ENCODE results near the gene RAE1. TPM values are rescaled to one million over a fixed set of nuclear protein-coding genes. Genes with fewer than 3 reads are reported as not detected.

The RAE1 gene
- total RNA-seq, 1 experiment from 2014 or later = 46.3 TPM

- no peaks in the 10 kb centered on the region for H3K27me3 ChIP-seq (ENCODE audit: insufficient read depth, low read length)
- H3K4me1 ChIP-seq (ENCODE audit: control insufficient read depth in 1 of 2, insufficient read depth in 2 of 2, low read length in 2 of 2) = no peaks in the 10 kb centered on the region
- DNase-seq (ENCODE audit: low read depth, low spot score) (no peak), ATAC-seq (no peak)
- TF ChIP-seq FOSL1 (IDR thresholded peaks at IDR 0.05; ENCODE audit: low read depth) (no peak), CEBPB (IDR thresholded peaks at IDR 0.05; ENCODE audit: low read depth) (no peak), JUND (IDR thresholded peaks at IDR 0.05) (no peak), ELF1 (IDR thresholded peaks at IDR 0.05; ENCODE audit: borderline replicate concordance, low read depth) (no peak), ATF3 (IDR thresholded peaks at IDR 0.05) (no peak), RAD21 (IDR thresholded peaks at IDR 0.05; ENCODE audit: low read depth) (no peak), SRF (IDR thresholded peaks at IDR 0.05; ENCODE audit: low read depth) (no peak), POLR2A (IDR thresholded peaks at IDR 0.05; ENCODE audit: borderline replicate concordance, extremely low read depth, insufficient read depth, insufficient read length) (no peak), ZNF274 (IDR thresholded peaks at IDR 0.05; ENCODE audit: low read depth, low read length) (no peak), CTCF (IDR thresholded peaks at IDR 0.05 in 2 of 3, conservative IDR thresholded peaks at IDR 0.05 in 1 of 3; ENCODE audit: borderline replicate concordance in 1 of 3, insufficient read depth in 1 of 3, low read depth in 2 of 3, low read length in 2 of 3) (no peak), EZH2 (IDR thresholded peaks at IDR 0.05) (no peak), ZFX (IDR thresholded peaks at IDR 0.05) (no peak), EZH2phosphoT487 (IDR thresholded peaks at IDR 0.05; ENCODE audit: borderline replicate concordance) (no peak), SP1 (IDR thresholded peaks at IDR 0.05; ENCODE audit: low read depth) (no peak)
- H3K36me3 ChIP-seq (ENCODE audit: control insufficient read depth in 1 of 2, insufficient read depth in 2 of 2, low read length in 2 of 2) = peaks cover 78 to 82% of the 10 kb centered on the region in 2 experiments
- no peaks in the 10 kb centered on the region for H3K9me2 ChIP-seq (ENCODE audit: insufficient read depth)
- H3K4me3 ChIP-seq (replicated peaks in 1 of 2; ENCODE audit: low read depth in 1 of 2, low read length in 2 of 2) = no peak overlapping the region
- ChIA-PET RAD21 (ENCODE audit: low non-redundant PET in 1 of 2, low total read pairs in 2 of 2, uncharacterized antibody in 2 of 2, unreplicated experiment in 2 of 2) (no interaction called here), POLR2A (no interaction called here), CTCF (no interaction called here)
- H2AFZ ChIP-seq (ENCODE audit: low read depth, low read length, poor library complexity, severe bottlenecking) = no peak overlapping the region
- no peak overlapping the region for H3K4me2 ChIP-seq (ENCODE audit: low read length)
- BruUV-seq (replicated peaks) = no TSS peak
- H3K27ac ChIP-seq (ENCODE audit: low read depth, low read length) = no peak overlapping the region
- intact Hi-C loops (cut with micrococcal nuclease) = no loop called here
- H4K20me1 ChIP-seq (ENCODE audit: insufficient read depth) = no peaks in the 10 kb centered on the region; the same call in 1 of the 2 replicates
- H3K9ac ChIP-seq (ENCODE audit: low read length) = no peak overlapping the region
- H3K79me2 ChIP-seq (ENCODE audit: insufficient read depth, low read length) = peaks cover 7% of the 10 kb centered on the region
- H3K9me3 ChIP-seq (ENCODE audit: control insufficient read depth in 1 of 2, insufficient read depth in 1 of 2, low read depth in 1 of 2, low read length in 2 of 2) = no peaks in the 10 kb centered on the region
These were observed 18.5 kb downstream of the RAE1 start for GRCh38 chr20:57369596-57369995.

All from HCT116 (cell line).